Hematopoietic multipotent progenitor cell treated with erythropoietin and hydrocortisone succinate and interleukin-3 and kit ligand, for 8 days (in vitro differentiated cells): ENCODE measurements around the gene ASIC2.

Experiments
- DNase-seq: peaks from one replicate; pipeline ENCODE4 v3.0.0-alpha.2; 2015

Gene ASIC2

GRCh38 chr17:33287096-33287725 is 5.9 kb downstream of the ASIC2 start:
- no peak for DNase-seq

GRCh38 chr17:33285413-33285812 is 7.7 kb downstream of the ASIC2 start:
- no peak for DNase-seq

- no peak for DNase-seq
These were observed 9.1 kb downstream of the ASIC2 start for GRCh38 chr17:33284022-33284421.

- no peak for DNase-seq
These were observed 12.7 kb downstream of the ASIC2 start for GRCh38 chr17:33280162-33280943.

- no peak for DNase-seq
These were observed 15.5 kb downstream of the ASIC2 start for GRCh38 chr17:33277436-33278100.

GRCh38 chr17:33273743-33274410 is 19.2 kb downstream of the ASIC2 start:
- no peak for DNase-seq

GRCh38 chr17:33273271-33273670 is 19.8 kb downstream of the ASIC2 start:
- no peak for DNase-seq

GRCh38 chr17:33272438-33272837 is 20.7 kb downstream of the ASIC2 start:
- no peak for DNase-seq

GRCh38 chr17:33269337-33270060 is 23.6 kb downstream of the ASIC2 start:
- DNase-seq = no peak

GRCh38 chr17:33267851-33268548 is 25.1 kb downstream of the ASIC2 start:
- no peak for DNase-seq

- no peak for DNase-seq
These were observed 25.8 kb downstream of the ASIC2 start for GRCh38 chr17:33267271-33267790.

- no peak for DNase-seq
These were observed 26.5 kb downstream of the ASIC2 start for GRCh38 chr17:33266611-33267010.

GRCh38 chr17:33266116-33266515 is 27.0 kb downstream of the ASIC2 start:
- no peak for DNase-seq

GRCh38 chr17:33263396-33263795 is 29.7 kb downstream of the ASIC2 start:
- DNase-seq = no peak

GRCh38 chr17:33262266-33263123 is 30.6 kb downstream of the ASIC2 start:
- no peak for DNase-seq

- DNase-seq = no peak
These were observed 31.3 kb downstream of the ASIC2 start for GRCh38 chr17:33261820-33262219.

GRCh38 chr17:33260638-33261037 is 32.5 kb downstream of the ASIC2 start:
- DNase-seq = no peak

- DNase-seq = no peak
These were observed 34.8 kb downstream of the ASIC2 start for GRCh38 chr17:33258296-33258695.

GRCh38 chr17:33245183-33245582 is 47.9 kb downstream of the ASIC2 start:
- DNase-seq = no peak

GRCh38 chr17:33243732-33244131 is 49.4 kb downstream of the ASIC2 start:
- DNase-seq = no peak
